Right lobe of liver (tissue), 4 donors: ENCODE data around the gene MDM2.

Experiments
- POLR2A ChIP-seq: fragments of 450-650 bp; IDR thresholded peaks from one replicate; pipeline ENCODE4 v1.6.1; 2017; ENCODE audit warnings: antibody characterized with exemption, mild to moderate bottlenecking
- TF ChIP-seq, protein P1 (sequence below), 4 donors: fragments of 200-600 bp in 3 of 4; fragments of 450-650 bp in 1 of 4; IDR thresholded peaks; one replicate each; pipeline versions ENCODE4 v1.5.1 to v1.8.0; 2016 to 2022; ENCODE audit warnings: antibody characterized with exemption in 4 of 4, mild to moderate bottlenecking in 2 of 4
- donor health status: DM: no; HTN: no; CAD: no.
- donor health status: DM: no; HTN: no; CAD: no.
- donor health status: DM: no; HTN: yes; CAD: no.

DNA sequence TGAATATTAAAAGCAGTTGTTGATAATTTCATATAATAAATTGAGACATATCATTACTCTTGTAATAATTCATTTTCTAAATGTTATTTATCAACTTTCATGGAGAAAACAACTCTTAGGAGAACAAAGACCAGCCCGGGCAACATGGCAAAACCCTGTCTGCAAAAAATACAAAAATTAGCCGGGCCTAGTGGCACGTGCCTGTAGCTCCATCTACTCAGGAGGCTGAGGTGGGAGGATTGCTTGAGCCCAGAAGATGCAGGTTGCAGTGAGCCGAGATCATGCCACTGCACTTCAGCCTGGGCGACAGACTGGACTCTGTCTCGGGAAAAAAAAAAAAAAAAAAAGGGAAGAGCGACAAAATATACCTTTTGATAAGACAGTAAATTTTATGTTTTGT, 40.8 kb upstream of the MDM2 start:
- TF ChIP-seq, protein P1, sequence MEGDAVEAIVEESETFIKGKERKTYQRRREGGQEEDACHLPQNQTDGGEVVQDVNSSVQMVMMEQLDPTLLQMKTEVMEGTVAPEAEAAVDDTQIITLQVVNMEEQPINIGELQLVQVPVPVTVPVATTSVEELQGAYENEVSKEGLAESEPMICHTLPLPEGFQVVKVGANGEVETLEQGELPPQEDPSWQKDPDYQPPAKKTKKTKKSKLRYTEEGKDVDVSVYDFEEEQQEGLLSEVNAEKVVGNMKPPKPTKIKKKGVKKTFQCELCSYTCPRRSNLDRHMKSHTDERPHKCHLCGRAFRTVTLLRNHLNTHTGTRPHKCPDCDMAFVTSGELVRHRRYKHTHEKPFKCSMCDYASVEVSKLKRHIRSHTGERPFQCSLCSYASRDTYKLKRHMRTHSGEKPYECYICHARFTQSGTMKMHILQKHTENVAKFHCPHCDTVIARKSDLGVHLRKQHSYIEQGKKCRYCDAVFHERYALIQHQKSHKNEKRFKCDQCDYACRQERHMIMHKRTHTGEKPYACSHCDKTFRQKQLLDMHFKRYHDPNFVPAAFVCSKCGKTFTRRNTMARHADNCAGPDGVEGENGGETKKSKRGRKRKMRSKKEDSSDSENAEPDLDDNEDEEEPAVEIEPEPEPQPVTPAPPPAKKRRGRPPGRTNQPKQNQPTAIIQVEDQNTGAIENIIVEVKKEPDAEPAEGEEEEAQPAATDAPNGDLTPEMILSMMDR (IDR thresholded peaks at IDR 0.05), result no peak
- no peak for TF ChIP-seq POLR2A
